Measurements from ENCODE around the gene ADARB1.

Gene ADARB1

GRCh38 chr21:45112371-45112770 is 38.0 kb downstream of the ADARB1 start:
- no peak for TF ChIP-seq CTCF (IDR thresholded peaks at IDR 0.05; ENCODE audit: borderline replicate concordance, insufficient read depth, low read depth, low read length)
- H3K4me3 ChIP-seq (ENCODE audit: low read depth, low read length): no peak overlapping the region

- TF ChIP-seq CTCF (IDR thresholded peaks at IDR 0.05; ENCODE audit: borderline replicate concordance, insufficient read depth, low read depth, low read length): no peak
- no peak overlapping the region for H3K4me3 ChIP-seq (ENCODE audit: low read depth, low read length)
These were observed 39.2 kb downstream of the ADARB1 start for GRCh38 chr21:45113543-45113942.

- TF ChIP-seq CTCF (IDR thresholded peaks at IDR 0.05; ENCODE audit: borderline replicate concordance, insufficient read depth, low read depth, low read length): no peak
- no peak overlapping the region for H3K4me3 ChIP-seq (ENCODE audit: low read depth, low read length)
These were observed 39.7 kb downstream of the ADARB1 start for GRCh38 chr21:45114072-45114471.

GRCh38 chr21:45114475-45114874 is 40.1 kb downstream of the ADARB1 start:
- TF ChIP-seq CTCF (IDR thresholded peaks at IDR 0.05; ENCODE audit: borderline replicate concordance, insufficient read depth, low read depth, low read length): no peak
- no peak overlapping the region for H3K4me3 ChIP-seq (ENCODE audit: low read depth, low read length)

- no peak for TF ChIP-seq CTCF (IDR thresholded peaks at IDR 0.05; ENCODE audit: borderline replicate concordance, insufficient read depth, low read depth, low read length)
- no peak overlapping the region for H3K4me3 ChIP-seq (ENCODE audit: low read depth, low read length)
These were observed 40.8 kb downstream of the ADARB1 start for GRCh38 chr21:45115141-45115540.

- no peak for TF ChIP-seq CTCF (IDR thresholded peaks at IDR 0.05; ENCODE audit: borderline replicate concordance, insufficient read depth, low read depth, low read length)
These were observed 41.7 kb downstream of the ADARB1 start for GRCh38 chr21:45116066-45116465.

GRCh38 chr21:45117314-45117713 is 42.9 kb downstream of the ADARB1 start:
- no peak overlapping the region for H3K4me3 ChIP-seq (ENCODE audit: low read depth, low read length)
- TF ChIP-seq CTCF (IDR thresholded peaks at IDR 0.05; ENCODE audit: borderline replicate concordance, insufficient read depth, low read depth, low read length): no peak

More at GRCh38 chr21:45116066-45116465, 41.7 kb downstream of the ADARB1 start:
- H3K4me3 ChIP-seq (ENCODE audit: low read depth, low read length): no peak overlapping the region

All from GM12875 (cell line).